HG02623 (cell line): ENCODE results near the gene SLC9A9.
A peak's percentile ranks its signal among the peaks of the same experiment; 100 is the strongest.

Experiments used
- ATAC-seq: cut with Tn5 transposase; IDR thresholded peaks from one replicate; pipeline ENCODE4 v1.9.1; 2021; ENCODE audit warnings: moderate library complexity; ENCODE audit not compliant: unreplicated experiment

The SLC9A9 gene

GRCh38 chr3:143653493-143653892 lies 194.8 kb downstream of the SLC9A9 start:
- no peak for ATAC-seq

GRCh38 chr3:143652118-143652517 lies 196.2 kb downstream of the SLC9A9 start:
- no peak for ATAC-seq

GRCh38 chr3:143650827-143651226 lies 197.4 kb downstream of the SLC9A9 start:
- ATAC-seq, result no peak

- no peak for ATAC-seq
Measured at GRCh38 chr3:143650120-143650519, 198.1 kb downstream of the SLC9A9 start.

DNA sequence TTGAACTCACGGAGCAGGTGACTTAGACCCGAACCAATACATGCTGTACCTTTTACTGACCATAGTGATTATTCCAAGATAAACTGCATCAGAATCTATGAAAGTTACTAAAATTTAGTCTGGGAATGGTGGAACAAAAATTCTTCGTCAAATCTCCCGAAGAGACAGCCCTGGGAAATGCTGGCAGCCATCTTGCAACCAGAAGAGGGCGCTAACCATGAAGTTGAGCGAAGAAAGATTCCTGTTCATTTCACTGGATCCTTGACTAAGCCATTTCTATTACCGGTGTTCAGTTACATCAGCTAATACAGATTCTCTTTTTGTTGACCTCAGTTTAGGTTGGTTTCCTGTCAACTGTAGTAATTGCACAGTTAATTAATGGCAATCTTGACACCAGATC lies 199.6 kb downstream of the SLC9A9 start:
- no peak for ATAC-seq

GRCh38 chr3:143648218-143648617 lies 200.1 kb downstream of the SLC9A9 start:
- no peak for ATAC-seq

- ATAC-seq, result no peak
Measured at GRCh38 chr3:143644370-143645089, 203.7 kb downstream of the SLC9A9 start.

DNA sequence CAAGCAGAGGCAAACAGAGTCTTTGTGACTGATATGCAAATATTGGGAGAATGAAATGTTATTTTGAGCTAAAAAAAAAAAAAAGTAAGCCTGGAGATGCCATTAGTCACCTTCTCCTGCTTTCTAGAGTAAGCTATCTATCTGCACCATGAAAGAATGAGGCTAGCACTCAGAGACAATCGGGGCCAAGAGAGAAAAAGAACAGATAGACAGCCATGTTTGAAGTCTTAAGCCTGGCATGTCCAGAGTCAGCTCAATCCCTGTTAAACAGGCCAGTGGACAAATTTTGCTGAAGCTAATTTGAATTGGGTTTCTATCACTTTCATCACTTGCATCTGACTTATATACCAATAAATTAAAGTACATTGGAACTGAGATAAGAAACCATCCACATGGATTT lies 204.4 kb downstream of the SLC9A9 start:
- ATAC-seq, result no peak

DNA sequence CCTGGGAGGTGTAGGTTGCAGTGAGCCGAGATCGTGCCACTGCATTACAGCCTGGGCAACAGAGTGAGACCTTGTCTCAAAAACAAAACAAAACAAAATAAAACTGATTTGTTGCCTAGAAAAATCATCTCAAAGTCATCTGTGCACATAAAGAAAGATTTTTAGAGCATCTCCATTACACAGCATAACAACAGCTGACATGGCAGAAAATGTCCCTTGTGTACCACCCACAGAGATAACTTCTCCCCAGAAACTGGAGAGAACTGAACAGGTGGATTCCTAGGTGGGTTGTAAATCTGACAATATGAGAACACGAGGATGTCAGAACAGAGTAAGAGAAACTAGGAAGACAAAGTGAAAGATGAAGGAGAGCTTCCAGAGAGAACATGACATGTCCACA lies 207.5 kb downstream of the SLC9A9 start:
- no peak for ATAC-seq

DNA sequence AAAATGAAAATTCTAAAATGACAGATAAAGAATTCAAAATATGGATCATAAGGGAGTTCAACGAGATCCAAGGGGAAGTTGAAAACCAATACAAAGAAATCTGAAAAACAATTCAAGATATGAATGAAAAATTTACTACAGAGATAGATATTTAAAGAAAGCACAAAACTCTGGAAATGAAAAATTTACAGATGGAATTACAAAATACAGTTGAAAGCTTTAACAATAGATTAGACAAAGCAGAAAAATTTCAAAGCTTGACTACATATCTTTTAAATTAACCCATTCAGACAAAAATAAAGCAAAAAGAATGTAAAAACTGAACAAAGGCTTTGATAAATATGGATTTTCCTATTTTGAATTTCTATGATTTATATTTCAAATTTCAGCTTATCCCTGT lies 211.1 kb downstream of the SLC9A9 start:
- ATAC-seq, result no peak

GRCh38 chr3:143634991-143635390 lies 213.3 kb downstream of the SLC9A9 start:
- ATAC-seq, result no peak

DNA sequence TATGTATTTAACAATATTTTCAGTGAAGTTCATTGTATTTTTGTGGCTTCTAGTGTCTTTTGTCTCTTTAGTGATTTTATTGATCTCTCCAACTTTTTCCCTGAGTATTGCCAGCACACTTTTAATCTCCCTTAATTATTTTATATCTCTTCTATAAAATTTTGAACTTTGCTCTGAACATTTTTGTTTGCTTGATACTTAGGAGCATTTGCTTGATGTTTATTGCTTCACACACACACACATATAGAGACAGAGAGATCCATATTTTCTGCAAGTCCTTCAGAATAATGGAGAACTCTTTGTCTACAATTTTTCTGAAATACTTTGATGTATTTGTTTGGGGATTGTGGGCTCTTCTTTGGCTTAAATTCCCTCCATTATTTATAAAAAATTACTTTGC lies 213.8 kb downstream of the SLC9A9 start:
- no peak for ATAC-seq

DNA sequence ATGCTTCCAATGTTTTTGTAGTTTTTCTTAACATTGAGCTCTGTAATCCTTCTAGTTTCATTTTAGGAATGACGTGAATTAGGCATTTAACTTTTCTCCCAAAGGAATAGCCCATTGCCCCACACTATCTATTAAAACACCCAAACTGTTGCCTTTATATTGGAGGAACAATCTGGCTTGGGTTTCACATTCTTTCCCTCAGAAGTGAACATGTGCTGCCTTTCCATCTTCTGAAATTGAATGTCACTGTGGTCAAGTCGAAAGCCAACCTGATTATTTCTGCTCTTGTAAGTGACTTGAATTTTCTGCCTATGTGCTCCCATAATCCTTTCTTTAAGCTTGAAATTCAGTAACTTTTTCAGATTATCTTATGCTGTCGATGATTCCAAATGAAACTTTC lies 214.5 kb downstream of the SLC9A9 start:
- no peak for ATAC-seq

- ATAC-seq, result no peak
Measured at GRCh38 chr3:143629726-143630125, 218.5 kb downstream of the SLC9A9 start.

DNA sequence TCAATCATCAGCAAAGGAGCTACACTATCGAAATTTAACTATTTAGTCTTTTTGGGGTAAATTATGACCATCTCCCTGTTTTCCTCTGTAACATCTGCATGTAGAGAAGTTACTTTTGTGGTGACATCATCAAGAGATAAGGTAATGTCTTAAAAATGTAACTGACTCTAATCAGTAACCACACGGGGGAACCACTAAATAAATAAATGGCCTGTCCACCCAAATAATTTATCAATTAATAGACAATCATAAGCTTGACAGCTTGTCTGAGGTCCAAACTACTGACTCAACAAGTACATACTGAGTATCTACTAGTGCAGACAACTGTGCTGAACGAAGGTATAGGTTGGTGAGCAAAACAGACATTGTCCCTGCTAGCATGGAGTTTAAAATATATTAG lies 219.3 kb downstream of the SLC9A9 start:
- ATAC-seq, result no peak

DNA sequence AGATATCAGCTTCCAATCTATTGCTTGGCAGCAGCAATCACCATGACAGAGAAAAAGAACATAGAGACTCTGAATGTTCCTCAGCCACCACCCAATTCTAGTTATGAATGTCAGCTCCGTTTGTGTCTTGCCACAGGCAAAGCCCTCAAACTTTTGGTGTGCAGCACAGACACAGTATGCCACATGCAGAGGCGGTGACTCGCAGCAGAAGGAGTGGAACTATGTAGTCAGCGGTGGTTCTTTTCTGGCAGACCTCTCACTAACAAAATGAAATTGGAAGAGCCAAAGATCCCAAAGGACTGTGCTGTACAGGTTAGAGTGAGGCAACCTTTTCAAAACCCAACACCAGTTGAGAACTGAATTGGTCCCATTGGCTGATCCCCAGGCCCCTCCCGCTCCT lies 220.9 kb downstream of the SLC9A9 start:
- no peak for ATAC-seq

DNA sequence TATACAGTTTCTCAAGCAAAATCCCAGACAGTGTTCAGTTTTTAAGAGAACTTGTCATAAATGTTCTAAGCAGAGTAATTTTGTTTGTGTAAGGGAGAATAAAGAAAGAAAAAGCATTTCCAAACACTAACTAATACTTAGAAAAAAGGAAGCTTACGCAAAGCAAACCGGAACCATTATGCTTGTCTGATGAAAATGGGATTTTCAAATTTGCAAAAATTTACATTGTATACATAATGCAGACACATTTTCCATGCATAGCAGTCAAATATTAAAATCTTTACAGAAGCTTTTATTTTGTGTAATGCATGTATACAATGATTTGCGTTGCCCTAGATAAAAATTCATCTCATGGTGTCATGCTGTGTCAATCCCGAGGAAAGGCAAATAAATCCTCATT lies 229.0 kb downstream of the SLC9A9 start:
- no peak for ATAC-seq

DNA sequence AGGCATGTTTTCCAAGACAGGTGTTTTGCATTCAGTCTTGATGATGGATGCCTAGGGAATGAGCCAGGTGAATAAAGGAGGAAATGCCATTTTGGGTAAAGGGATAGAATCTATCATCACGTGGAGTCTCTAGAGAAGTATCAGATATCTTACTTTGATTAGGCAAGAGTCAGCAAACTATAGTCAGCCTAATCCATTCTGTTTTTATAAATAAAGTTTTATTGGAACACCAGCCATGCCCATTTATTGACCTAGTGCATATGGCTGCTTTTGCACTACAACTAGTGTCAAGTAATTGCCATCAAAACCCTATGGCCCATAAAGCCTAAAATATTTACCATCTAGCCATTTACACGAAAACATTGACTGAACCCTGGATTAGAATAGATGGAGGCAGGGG lies 231.2 kb downstream of the SLC9A9 start:
- ATAC-seq, result no peak

GRCh38 chr3:143613226-143613625 lies 235.0 kb downstream of the SLC9A9 start:
- no peak for ATAC-seq

GRCh38 chr3:143612541-143612940 lies 235.7 kb downstream of the SLC9A9 start:
- ATAC-seq, result no peak

DNA sequence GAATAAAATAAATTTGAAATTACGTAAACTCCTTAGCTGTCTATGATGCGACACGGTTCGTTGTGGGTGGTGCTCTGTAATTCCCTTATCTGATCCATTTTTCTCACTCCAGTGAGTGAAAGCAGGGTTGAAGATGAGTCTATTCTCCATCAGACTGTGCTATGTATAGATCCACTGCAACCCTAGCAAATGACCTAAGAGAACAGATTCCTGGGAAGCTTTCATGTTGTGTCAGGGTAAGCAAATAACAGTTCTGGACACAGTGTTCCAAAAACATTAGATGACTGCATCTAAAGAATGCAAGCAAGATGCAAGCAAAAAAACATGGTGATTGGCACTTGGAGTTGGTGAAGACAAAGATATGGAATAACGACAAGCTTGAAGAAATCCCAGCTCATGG lies 239.3 kb downstream of the SLC9A9 start:
- ATAC-seq, result no peak

GRCh38 chr3:143605233-143605950 lies 242.9 kb downstream of the SLC9A9 start:
- peak; percentile 32 for ATAC-seq
